ENCODE measurements around the gene SLC7A5. TPM values are rescaled to one million over a fixed set of nuclear protein-coding genes. Genes with fewer than 3 reads are reported as not detected.
"Not testable (repeated sequence)": the region's sequence is repeated elsewhere in the genome, so short reads cannot be mapped to it uniquely, and the experiment has no call there.

Gene SLC7A5
- total RNA-seq, 4 donors from 2014 or later: 3.1 to 10.4 (median 6.0) TPM

DNA sequence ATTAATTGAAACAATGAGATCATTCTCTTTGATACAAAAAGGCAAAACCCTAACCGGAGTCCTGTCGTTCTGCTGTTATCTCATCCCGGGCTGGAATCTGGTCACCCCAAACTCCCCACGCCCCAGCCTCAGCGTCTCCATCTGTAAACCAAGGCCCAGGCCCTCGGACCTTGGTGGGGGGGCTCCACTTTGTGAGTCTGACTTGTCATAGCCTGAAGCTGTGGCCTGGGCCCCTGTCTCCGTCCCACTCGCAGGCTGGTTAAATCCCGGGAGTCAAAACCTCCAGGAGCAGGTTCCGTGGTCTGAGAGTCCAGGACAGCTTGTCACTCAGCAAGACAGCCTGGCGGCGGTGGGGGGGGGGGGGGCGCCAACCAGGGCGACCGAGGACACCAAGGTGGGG, 50.0 kb downstream of the SLC7A5 start:
- TF ChIP-seq EP300 (IDR thresholded peaks at IDR 0.05): no peak
- TF ChIP-seq, protein P1, sequence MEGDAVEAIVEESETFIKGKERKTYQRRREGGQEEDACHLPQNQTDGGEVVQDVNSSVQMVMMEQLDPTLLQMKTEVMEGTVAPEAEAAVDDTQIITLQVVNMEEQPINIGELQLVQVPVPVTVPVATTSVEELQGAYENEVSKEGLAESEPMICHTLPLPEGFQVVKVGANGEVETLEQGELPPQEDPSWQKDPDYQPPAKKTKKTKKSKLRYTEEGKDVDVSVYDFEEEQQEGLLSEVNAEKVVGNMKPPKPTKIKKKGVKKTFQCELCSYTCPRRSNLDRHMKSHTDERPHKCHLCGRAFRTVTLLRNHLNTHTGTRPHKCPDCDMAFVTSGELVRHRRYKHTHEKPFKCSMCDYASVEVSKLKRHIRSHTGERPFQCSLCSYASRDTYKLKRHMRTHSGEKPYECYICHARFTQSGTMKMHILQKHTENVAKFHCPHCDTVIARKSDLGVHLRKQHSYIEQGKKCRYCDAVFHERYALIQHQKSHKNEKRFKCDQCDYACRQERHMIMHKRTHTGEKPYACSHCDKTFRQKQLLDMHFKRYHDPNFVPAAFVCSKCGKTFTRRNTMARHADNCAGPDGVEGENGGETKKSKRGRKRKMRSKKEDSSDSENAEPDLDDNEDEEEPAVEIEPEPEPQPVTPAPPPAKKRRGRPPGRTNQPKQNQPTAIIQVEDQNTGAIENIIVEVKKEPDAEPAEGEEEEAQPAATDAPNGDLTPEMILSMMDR (IDR thresholded peaks at IDR 0.05): no peak
- TF ChIP-seq POLR2A (IDR thresholded peaks at IDR 0.05): no peak
- TF ChIP-seq POLR2AphosphoS5 (IDR thresholded peaks at IDR 0.05): no peak
- Histone ChIP-seq H3K9me3 (peaks cover 0 to 28% (median 0%) of the 10 kb centered on the region in 3 donors), H3K27me3 (peaks cover 4% of the 10 kb centered on the region), H3K36me3 (no peaks in the 10 kb centered on the region), H3K27ac (no peak overlapping the region), H3K4me3 (no peak overlapping the region), H3K4me1 (peaks cover 0 to 5% (median 0%) of the 10 kb centered on the region in 3 donors)
- 83 to 90% methylated on average over 2 of the region's 15 CpGs for WGBS, 2 donors (ENCODE audit: low coverage in 1 of 2)
- ATAC-seq: no peak

DNA sequence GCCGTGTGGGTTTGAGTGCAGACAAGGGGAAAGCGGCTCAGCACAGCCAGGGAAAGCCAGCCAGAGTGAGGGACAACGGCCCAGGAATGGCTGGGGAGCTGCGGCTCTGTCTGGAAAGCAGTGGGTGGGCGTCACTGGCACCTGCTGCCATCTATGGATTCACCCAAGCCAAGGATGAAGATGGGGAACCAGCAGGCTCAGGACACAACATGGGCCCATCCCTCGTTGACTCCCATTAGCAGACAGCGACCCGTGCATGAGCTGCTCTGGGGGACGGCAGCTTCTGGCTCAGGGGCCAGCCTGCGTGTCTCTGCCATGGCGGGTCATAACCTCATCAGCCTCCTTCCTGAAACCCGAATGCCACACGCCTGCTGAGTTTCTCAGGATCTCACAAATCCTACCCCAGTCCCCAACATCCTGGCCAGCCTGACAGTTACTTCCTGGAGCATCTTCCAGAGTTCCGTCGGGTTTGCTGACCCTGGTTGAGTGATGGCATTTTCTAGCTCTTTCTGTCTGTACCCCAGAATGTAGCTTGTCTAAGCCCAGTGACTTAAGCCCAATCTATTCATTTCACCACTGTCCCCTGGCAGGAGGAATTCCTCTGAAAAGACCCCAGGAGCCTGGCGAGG, 50.7 kb downstream of the SLC7A5 start:
- WGBS, 2 donors (ENCODE audit: low coverage in 1 of 2): 88% methylated on average over 9 of the region's 16 CpGs; no CpG with 5 or more reads in 1 of the 2 donors
- H3K4me1 ChIP-seq: peaks cover 0 to 5% (median 0%) of the 10 kb centered on the region in 3 donors
- TF ChIP-seq, protein P1 (IDR thresholded peaks at IDR 0.05): no peak
- TF ChIP-seq POLR2A (IDR thresholded peaks at IDR 0.05) (no peak), POLR2AphosphoS5 (IDR thresholded peaks at IDR 0.05) (no peak), EP300 (IDR thresholded peaks at IDR 0.05) (no peak)

DNA sequence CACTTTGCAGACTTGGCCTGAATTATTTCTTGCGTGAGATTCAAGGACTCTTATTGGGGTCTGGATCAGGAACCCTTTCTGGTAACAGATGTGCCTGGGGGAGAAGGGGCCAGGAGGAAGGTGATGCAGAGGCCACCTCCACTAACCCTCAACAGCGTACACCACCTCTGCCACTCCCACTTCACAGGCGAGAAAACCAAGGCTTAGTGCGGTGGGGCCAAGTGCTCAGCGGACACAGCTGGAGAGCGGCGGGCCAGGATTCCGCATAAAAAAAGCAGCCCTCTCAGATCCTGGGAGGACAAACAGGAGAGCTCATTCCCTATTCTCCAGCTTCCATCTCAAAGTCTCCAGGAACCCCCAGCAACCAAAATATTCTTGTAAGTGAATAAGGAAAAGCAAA, 51.4 kb downstream of the SLC7A5 start:
- H3K27ac ChIP-seq: no peak overlapping the region
- no peaks in the 10 kb centered on the region for H3K36me3 ChIP-seq
- no peak overlapping the region for H3K4me3 ChIP-seq
- peaks cover 0 to 28% (median 0%) of the 10 kb centered on the region in 3 donors for H3K9me3 ChIP-seq
- no peak for ATAC-seq
- WGBS, 2 donors (ENCODE audit: low coverage in 1 of 2): 97% methylated on average over 8 of the region's 8 CpGs; no CpG with 5 or more reads in 1 of the 2 donors
- TF ChIP-seq EP300 (IDR thresholded peaks at IDR 0.05): no peak
- no peak for TF ChIP-seq POLR2A (IDR thresholded peaks at IDR 0.05)
- no peak for TF ChIP-seq POLR2AphosphoS5 (IDR thresholded peaks at IDR 0.05)
- TF ChIP-seq, protein P1 (IDR thresholded peaks at IDR 0.05): no peak
- no peaks in the 10 kb centered on the region for H3K27me3 ChIP-seq
- H3K4me1 ChIP-seq: peaks cover 0 to 5% (median 0%) of the 10 kb centered on the region in 3 donors

More for the DNA sequence above, 50.7 kb downstream of the SLC7A5 start:
- Histone ChIP-seq H3K4me3 (no peak overlapping the region), H3K9me3 (peaks cover 0 to 28% (median 0%) of the 10 kb centered on the region in 3 donors), H3K36me3 (no peaks in the 10 kb centered on the region), H3K27ac (no peak overlapping the region), H3K27me3 (no peaks in the 10 kb centered on the region)
- ATAC-seq: no peak

DNA sequence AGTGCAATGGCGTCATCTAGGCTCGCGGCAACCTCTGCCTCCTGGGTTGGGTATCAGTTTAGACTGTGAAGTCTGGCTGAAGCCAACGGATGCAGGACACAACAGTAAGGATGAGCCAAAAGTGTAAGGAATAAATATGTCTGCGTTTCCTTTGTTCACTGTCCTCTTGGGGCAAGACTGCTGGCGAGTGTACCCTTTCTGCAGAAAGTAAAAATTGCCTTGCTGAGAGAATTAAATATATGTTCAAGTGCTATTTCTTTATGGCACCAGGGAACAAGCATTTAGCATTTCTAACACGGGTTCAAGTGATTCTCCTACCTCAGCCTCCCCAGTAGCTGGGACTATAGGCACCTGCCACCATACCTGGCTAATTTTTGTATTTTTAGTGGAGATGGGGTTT, 51.9 kb downstream of the SLC7A5 start:
- ATAC-seq, H3K4me3 ChIP-seq, H3K27ac ChIP-seq, H3K27me3 ChIP-seq, H3K4me1 ChIP-seq, H3K36me3 ChIP-seq: not testable (repeated sequence)
- WGBS, 2 donors (ENCODE audit: low coverage in 1 of 2): 89 to 100% methylated on average over 1 to 5 of the region's 7 CpGs
- H3K9me3 ChIP-seq: peaks cover 0 to 28% (median 0%) of the 10 kb centered on the region in 3 donors

DNA sequence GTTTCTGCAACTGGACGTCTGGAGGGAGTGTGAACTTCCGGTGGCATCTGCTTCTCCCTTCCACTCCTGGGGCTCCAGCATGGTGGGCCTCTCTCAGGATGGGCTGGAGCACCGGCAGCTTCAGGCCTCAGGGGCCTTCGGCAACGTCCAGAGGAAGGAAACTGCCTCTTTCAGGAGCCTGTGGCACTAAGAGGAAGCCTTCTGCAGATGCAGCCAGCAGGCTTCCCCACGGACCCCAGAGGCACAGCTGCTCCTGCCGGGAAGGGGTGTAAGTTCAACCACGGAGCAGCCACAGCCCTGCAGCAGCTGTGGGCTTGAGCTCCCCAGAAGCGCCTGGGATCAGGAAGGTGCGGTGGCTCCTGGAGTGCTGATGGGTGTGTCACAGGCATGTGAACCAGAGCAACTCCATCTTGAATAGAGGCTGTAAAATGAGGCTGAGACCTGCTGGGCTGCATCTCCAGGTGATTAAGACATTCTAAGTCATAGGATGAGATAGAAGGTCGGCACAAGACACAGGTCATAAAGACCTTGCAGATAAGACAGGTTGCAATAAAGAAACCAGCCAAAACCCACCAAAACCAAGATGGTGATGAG, 52.7 kb downstream of the SLC7A5 start:
- H3K4me1 ChIP-seq: no peaks in the 10 kb centered on the region
- ATAC-seq: no peak
- WGBS, 2 donors (ENCODE audit: low coverage in 1 of 2): 67% methylated on average over 6 of the region's 11 CpGs; no CpG with 5 or more reads in 1 of the 2 donors
- H3K27ac ChIP-seq: no peak overlapping the region
- H3K36me3 ChIP-seq: no peaks in the 10 kb centered on the region
- TF ChIP-seq, protein P1 (IDR thresholded peaks at IDR 0.05): no peak
- TF ChIP-seq EP300 (IDR thresholded peaks at IDR 0.05) (no peak), POLR2A (IDR thresholded peaks at IDR 0.05) (no peak), POLR2AphosphoS5 (IDR thresholded peaks at IDR 0.05) (no peak)
- no peak overlapping the region for H3K4me3 ChIP-seq
- peaks cover 0 to 28% (median 0%) of the 10 kb centered on the region in 3 donors for H3K9me3 ChIP-seq
- peaks cover 3% of the 10 kb centered on the region for H3K27me3 ChIP-seq
